Mammary epithelial cell (primary cell): ENCODE measurements around the gene LRRC74A.

Source experiments
- CTCF ChIP-seq, 2 donors: IDR thresholded peaks in 1 of 2; conservative IDR thresholded peaks in 1 of 2; 2 replicates each; pipeline ENCODE4 v1.5.1; 2011 to 2012; ENCODE audit warnings: inconsistent platforms in 2 of 2, low read length in 2 of 2, mild to moderate bottlenecking in 2 of 2, control low read depth in 1 of 2, low read depth in 1 of 2; ENCODE audit not compliant: insufficient read depth in 1 of 2; ENCODE audit errors: extremely low read depth in 1 of 2
- EZH2 ChIP-seq: IDR thresholded peaks from 2 replicates; pipeline ENCODE4 v1.6.1; 2012; ENCODE audit warnings: low read length, inconsistent platforms, borderline replicate concordance

- TF ChIP-seq EZH2 (no peak), CTCF (conservative IDR thresholded peaks at IDR 0.05 in 1 of 2, IDR thresholded peaks at IDR 0.05 in 1 of 2; ENCODE audit: extremely low read depth in 1 of 2, insufficient read depth in 1 of 2, low read depth in 1 of 2, low read length in 2 of 2) (no peak)
These were observed 2.8 kb downstream of the LRRC74A start for GRCh38 chr14:76829013-76829365.
